Measurements from ENCODE around the gene FBXL13.

DNA sequence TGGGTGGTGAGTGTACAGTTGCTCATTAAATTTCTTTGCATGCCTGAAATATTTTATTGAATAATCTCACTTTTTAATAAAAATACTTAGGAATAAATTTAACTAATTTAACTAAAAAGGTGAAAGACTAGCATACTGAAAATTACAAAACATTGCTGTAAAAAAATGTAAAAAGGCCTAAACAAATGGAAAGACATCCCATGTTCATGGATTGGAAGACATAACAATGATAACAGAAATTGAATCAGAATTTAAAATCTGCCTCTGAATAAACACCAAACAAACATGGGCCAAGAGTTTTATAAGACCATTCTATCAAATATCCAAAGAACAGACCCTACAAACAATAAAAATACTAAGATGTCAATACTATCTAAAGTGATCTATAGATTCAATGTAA is 94.9 kb downstream of the FBXL13 start:
- TF ChIP-seq POLR2A (IDR thresholded peaks at IDR 0.05), result no peak
- TF ChIP-seq, protein P1, sequence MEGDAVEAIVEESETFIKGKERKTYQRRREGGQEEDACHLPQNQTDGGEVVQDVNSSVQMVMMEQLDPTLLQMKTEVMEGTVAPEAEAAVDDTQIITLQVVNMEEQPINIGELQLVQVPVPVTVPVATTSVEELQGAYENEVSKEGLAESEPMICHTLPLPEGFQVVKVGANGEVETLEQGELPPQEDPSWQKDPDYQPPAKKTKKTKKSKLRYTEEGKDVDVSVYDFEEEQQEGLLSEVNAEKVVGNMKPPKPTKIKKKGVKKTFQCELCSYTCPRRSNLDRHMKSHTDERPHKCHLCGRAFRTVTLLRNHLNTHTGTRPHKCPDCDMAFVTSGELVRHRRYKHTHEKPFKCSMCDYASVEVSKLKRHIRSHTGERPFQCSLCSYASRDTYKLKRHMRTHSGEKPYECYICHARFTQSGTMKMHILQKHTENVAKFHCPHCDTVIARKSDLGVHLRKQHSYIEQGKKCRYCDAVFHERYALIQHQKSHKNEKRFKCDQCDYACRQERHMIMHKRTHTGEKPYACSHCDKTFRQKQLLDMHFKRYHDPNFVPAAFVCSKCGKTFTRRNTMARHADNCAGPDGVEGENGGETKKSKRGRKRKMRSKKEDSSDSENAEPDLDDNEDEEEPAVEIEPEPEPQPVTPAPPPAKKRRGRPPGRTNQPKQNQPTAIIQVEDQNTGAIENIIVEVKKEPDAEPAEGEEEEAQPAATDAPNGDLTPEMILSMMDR (IDR thresholded peaks at IDR 0.05), result no peak
